Measurements from ENCODE around the gene METRN. TPM values are rescaled to one million over a fixed set of nuclear protein-coding genes. Genes with fewer than 3 reads are reported as not detected.

Gene METRN
- total and polyA plus RNA-seq, 2 of the 4 experiments (the other 2 are of a cell fraction), result 6.1 to 48.2 TPM

DNA sequence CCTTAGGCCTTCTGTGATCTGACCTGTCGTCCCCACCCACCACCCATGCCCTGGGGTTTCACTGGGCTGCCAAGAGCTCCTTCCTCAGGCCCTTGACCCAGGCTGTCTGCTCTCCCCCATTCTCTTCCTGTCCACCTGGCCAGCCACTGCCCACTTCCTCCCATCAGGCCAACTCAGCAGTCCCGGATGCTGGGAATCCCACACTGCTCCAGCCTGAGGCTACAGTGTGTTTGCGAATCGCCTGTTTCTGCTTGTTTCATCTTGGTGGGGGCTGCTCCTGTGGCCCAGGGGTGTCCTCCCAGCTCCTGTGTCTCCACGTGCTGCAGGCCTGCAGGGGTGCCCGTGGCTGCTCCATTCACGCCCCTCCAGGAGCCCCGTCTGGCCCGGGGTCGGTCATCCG, 839 bp upstream of the METRN start:
- ChIA-PET CTCF (no interaction called here), POLR2A (ENCODE audit: unreplicated experiment) (no interaction called here)
- Histone ChIP-seq H3K14ac (replicated peaks; ENCODE audit: low read depth, low read length) (no peak overlapping the region), H2BK15ac (ENCODE audit: low read depth, low read length) (no peak overlapping the region), H3K4me2 (ENCODE audit: low read depth, low read length) (no peak overlapping the region), H2BK120ac (ENCODE audit: low read depth, low read length) (no peak overlapping the region), H3K56ac (ENCODE audit: extremely low read depth, insufficient read depth, low read length) (no peak overlapping the region), H4K5ac (ENCODE audit: low read depth, low read length) (no peak overlapping the region), H3K23ac (ENCODE audit: low read depth, low read length) (no peak overlapping the region), H3K36me3 (ENCODE audit: control insufficient read depth, insufficient read depth, low read length) (no peaks in the 10 kb centered on the region), H3K4ac (ENCODE audit: low read depth, low read length) (no peak overlapping the region), H3K9me3 (ENCODE audit: control insufficient read depth, insufficient read depth, low read length) (no peaks in the 10 kb centered on the region), H2AK5ac (ENCODE audit: low read depth, low read length) (peak overlapping the region; percentile 42; the same call in 1 of the 2 replicates), H2BK20ac (ENCODE audit: low read depth, low read length) (0 out of 2 replicates have a peak overlapping the region, but pooled peaks have one; percentile 10), H2BK5ac (ENCODE audit: low read depth, low read length, poor library complexity, severe bottlenecking) (no peak overlapping the region), H3K4me3 (ENCODE audit: insufficient read depth, low read depth, low read length) (no peak overlapping the region), H3K79me1 (ENCODE audit: low read depth in 1 of 2, low read length in 2 of 2) (peaks cover 5 to 16% of the 10 kb centered on the region in 2 experiments), H3K27ac (ENCODE audit: insufficient read depth, low read length) (no peak overlapping the region), H3K9ac (ENCODE audit: low read depth, low read length) (no peak overlapping the region), H4K8ac (ENCODE audit: low read depth in 2 of 2, low read length in 2 of 2) (no peak overlapping the region), H3K9me1 (ENCODE audit: insufficient read depth, low read length) (no peaks in the 10 kb centered on the region), H3K27me3 (ENCODE audit: control insufficient read depth, insufficient read depth, low read length) (no peaks in the 10 kb centered on the region), H2AFZ (replicated peaks; ENCODE audit: low read length, poor library complexity) (peak overlapping the region; percentile 10), H3K18ac (ENCODE audit: low read depth, low read length) (no peak overlapping the region), H4K20me1 (ENCODE audit: insufficient read depth, low read length) (peaks cover 11% of the 10 kb centered on the region), H4K91ac (ENCODE audit: insufficient read depth, low read depth, low read length) (no peak overlapping the region), H3K4me1 (ENCODE audit: control insufficient read depth, insufficient read depth, low read length) (peaks cover 14% of the 10 kb centered on the region; the same call in 1 of the 2 replicates), H2AK9ac (replicated peaks; ENCODE audit: low read depth, low read length, poor library complexity) (peak overlapping the region; percentile 85)
- no TSS peak for BruUV-seq (replicated peaks)
- in situ Hi-C loops (cut with MboI; ENCODE audit: low sequenced_read_pairs), result loop anchor here (5.0 to 25.0 kb wide), 2 partner anchors 73 to 348 kb away; partner anchors contain the start of genes CHTF18, RPUSD1 and SSTR5
- DNase-seq (no peak), ATAC-seq (ENCODE audit: low read depth) (no peak)
- WGBS, 2 experiments (ENCODE audit: extremely low coverage in 2 of 2, insufficient read length in 1 of 2), result 84% methylated on average over 11 of the region's 11 CpGs; no CpG with 5 or more reads in 1 of the 2 experiments
- intact Hi-C loops (cut with micrococcal nuclease), result loop anchor here (5.0 kb wide), 1 partner anchor 268 kb away; the partner anchor contains the start of gene SOX8
- TF ChIP-seq BHLHE40 (IDR thresholded peaks at IDR 0.05; ENCODE audit: low read depth, low read length) (no peak), MAZ (IDR thresholded peaks at IDR 0.05; ENCODE audit: borderline replicate concordance, low read depth, low read length) (no peak), MAFK (IDR thresholded peaks at IDR 0.05; ENCODE audit: low read depth, low read length) (no peak), CHD1 (IDR thresholded peaks at IDR 0.05; ENCODE audit: low read depth, low read length) (no peak), SMC3 (IDR thresholded peaks at IDR 0.05; ENCODE audit: low read depth, low read length) (no peak)
- TF ChIP-seq, protein P1, sequence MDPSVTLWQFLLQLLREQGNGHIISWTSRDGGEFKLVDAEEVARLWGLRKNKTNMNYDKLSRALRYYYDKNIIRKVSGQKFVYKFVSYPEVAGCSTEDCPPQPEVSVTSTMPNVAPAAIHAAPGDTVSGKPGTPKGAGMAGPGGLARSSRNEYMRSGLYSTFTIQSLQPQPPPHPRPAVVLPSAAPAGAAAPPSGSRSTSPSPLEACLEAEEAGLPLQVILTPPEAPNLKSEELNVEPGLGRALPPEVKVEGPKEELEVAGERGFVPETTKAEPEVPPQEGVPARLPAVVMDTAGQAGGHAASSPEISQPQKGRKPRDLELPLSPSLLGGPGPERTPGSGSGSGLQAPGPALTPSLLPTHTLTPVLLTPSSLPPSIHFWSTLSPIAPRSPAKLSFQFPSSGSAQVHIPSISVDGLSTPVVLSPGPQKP (IDR thresholded peaks at IDR 0.05; ENCODE audit: borderline replicate concordance, low read depth, low read length), result no peak
- dilution Hi-C loops (cut with HindIII; ENCODE audit: low sequenced_read_pairs, unreplicated experiment), result no loop called here
